GM12874 (cell line): ENCODE data around the gene OR52J3.

Source experiments
- CTCF ChIP-seq: IDR thresholded peaks from 2 replicates; pipeline ENCODE4 v1.5.1; 2011; ENCODE audit warnings: low read depth, mild to moderate bottlenecking, control low read depth, low read length, moderate library complexity; ENCODE audit not compliant: insufficient read depth

OR52J3 gene

GRCh38 chr11:5046226-5046625 lies at the start of gene OR52J3:
Gene OR52J3, plus strand, starts transcription at chr11:5046526. Its CDS starts 0 bp downstream, at chr11:5046526.
- TF ChIP-seq CTCF: no peak

GRCh38 chr11:5004424-5005274 lies 41.7 kb upstream of the OR52J3 start:
- TF ChIP-seq CTCF: peak; percentile 35; the same call in 1 of the 2 replicates

GRCh38 chr11:5007561-5007960 lies 38.8 kb upstream of the OR52J3 start:
- no peak for TF ChIP-seq CTCF

GRCh38 chr11:5011254-5011653 lies 35.1 kb upstream of the OR52J3 start:
- no peak for TF ChIP-seq CTCF

- TF ChIP-seq CTCF: no peak
Observed at GRCh38 chr11:5013012-5013411, 33.3 kb upstream of the OR52J3 start.

GRCh38 chr11:5021996-5022395 lies 24.3 kb upstream of the OR52J3 start:
- TF ChIP-seq CTCF: no peak

GRCh38 chr11:5036669-5037068 lies 9.7 kb upstream of the OR52J3 start:
- TF ChIP-seq CTCF: no peak
